GM12878 (cell line): ENCODE results near the gene RARB. TPM values are rescaled to one million over a fixed set of nuclear protein-coding genes. Genes with fewer than 3 reads are reported as not detected.

Source experiments
- ATAC-seq: fragments of 200-7000 bp; cut with Tn5 transposase; 3 replicates; pipeline ENCODE4 v1.9.1; 2020; ENCODE audit warnings: mild to moderate bottlenecking, moderate library complexity
- BruUV-seq: library from RNA; stranded (reverse); fragments of 400-500 nt; replicated peaks from 2 replicates; lab custom pipeline; 2021; lab: Mats Ljungman, UMichigan
- CTCF ChIA-PET: fragments of 300-600 bp; sonication (Branson Sonifier 250); formaldehyde crosslinking; extraction: SDS; loops from one replicate; lab custom pipeline; 2021; ENCODE audit warnings: inconsistent platforms; lab: Yijun Ruan, JAX
- POLR2A ChIA-PET: fragments of 350-600 bp; formaldehyde crosslinking; extraction: SDS; loops from one replicate; lab custom pipeline; 2021; ENCODE audit warnings: inconsistent platforms; lab: Charles Lee
- RAD21 ChIA-PET: fragments of 300-600 bp; sonication (Branson Sonifier 250); formaldehyde crosslinking; loops from one replicate; lab custom pipeline; 2023; ENCODE audit warnings: antibody characterized with exemption; ENCODE audit not compliant: unreplicated experiment; lab: Charles Lee
- SMC1A ChIA-PET: fragments of 300-600 bp; sonication (Branson Sonifier 250); formaldehyde crosslinking; loops from one replicate; lab custom pipeline; 2023; ENCODE audit not compliant: unreplicated experiment, uncharacterized antibody; lab: Charles Lee
- DNase-seq: peaks from one replicate; pipeline ENCODE4 v3.0.0-alpha.2; 2011; ENCODE audit warnings: low read depth, low spot score
- FAIRE-seq: peaks from 3 replicates; lab custom pipeline; 2011; peaks lifted over from hg19 to GRCh38; lab: Jason Lieb, UNC
- H2AFZ ChIP-seq: 2 replicates; pipeline ENCODE4 v1.6.0; 2011; ENCODE audit warnings: low read depth, low read length, control low read depth; ENCODE audit not compliant: control insufficient read depth
- H3K27ac ChIP-seq: 2 replicates; pipeline ENCODE4 v1.5.1; 2011; ENCODE audit warnings: control low read depth; ENCODE audit not compliant: control insufficient read depth, insufficient read depth
- H3K27me3 ChIP-seq, 2 experiments: replicated peaks in 1 of 2; 2 replicates each; pipeline versions ENCODE4 v1.6.0 to v1.6.1; 2011; ENCODE audit warnings: low read length in 1 of 2; ENCODE audit not compliant: control insufficient read depth in 2 of 2, insufficient read depth in 2 of 2
- H3K36me3 ChIP-seq, 2 experiments: 2 replicates each; pipeline ENCODE4 v1.5.1; 2011; ENCODE audit warnings: low read length in 1 of 2; ENCODE audit not compliant: control insufficient read depth in 2 of 2, insufficient read depth in 2 of 2
- H3K4me1 ChIP-seq: 2 replicates; pipeline ENCODE4 v1.6.1; 2011; ENCODE audit warnings: mild to moderate bottlenecking, low read length, moderate library complexity, mixed read lengths; ENCODE audit not compliant: control insufficient read depth, insufficient read depth
- H3K4me2 ChIP-seq: 2 replicates; pipeline ENCODE4 v1.6.0; 2011; ENCODE audit warnings: control low read depth; ENCODE audit not compliant: control insufficient read depth, insufficient read depth
- H3K4me3 ChIP-seq: fragments of 200-600 bp; sonication (generic); 2 replicates; pipeline ENCODE4 v1.5.1; 2016
- H3K79me2 ChIP-seq: 2 replicates; pipeline ENCODE4 v1.6.0; 2011; ENCODE audit warnings: low read length; ENCODE audit not compliant: control insufficient read depth, insufficient read depth
- H3K9ac ChIP-seq: 2 replicates; pipeline ENCODE4 v1.8.0; 2011; ENCODE audit warnings: low read length, control low read depth, mixed read lengths; ENCODE audit not compliant: control insufficient read depth, insufficient read depth
- H3K9me3 ChIP-seq: replicated peaks from 3 replicates; pipeline ENCODE4 v1.5.1; 2011; ENCODE audit warnings: mild to moderate bottlenecking, low read length; ENCODE audit not compliant: control insufficient read depth, insufficient read depth
- H4K20me1 ChIP-seq: 2 replicates; pipeline ENCODE4 v1.6.0; 2011; ENCODE audit not compliant: control insufficient read depth, insufficient read depth
- BRCA1 ChIP-seq: IDR thresholded peaks from 2 replicates; pipeline ENCODE4 v1.6.1; 2011; ENCODE audit warnings: low read depth, low read length, improper control_type of control experiment
- CREB1 ChIP-seq: IDR thresholded peaks from 2 replicates; pipeline ENCODE4 v1.6.1; 2012; ENCODE audit warnings: low read depth, mild to moderate bottlenecking, inconsistent platforms
- GATAD2B ChIP-seq: fragments of 450-650 bp; conservative IDR thresholded peaks from 2 replicates; pipeline ENCODE4 v1.6.1; 2017; ENCODE audit warnings: low read depth, mild to moderate bottlenecking, moderate library complexity
- NFXL1 ChIP-seq: fragments of 450-650 bp; IDR thresholded peaks from 2 replicates; pipeline ENCODE4 v1.6.1; 2017; ENCODE audit warnings: antibody characterized with exemption, mild to moderate bottlenecking, borderline replicate concordance
- POLR2AphosphoS2 ChIP-seq: IDR thresholded peaks from 2 replicates; pipeline ENCODE4 v1.6.1; 2011; ENCODE audit warnings: low read depth, mild to moderate bottlenecking, low read length, improper control_type of control experiment, moderate library complexity
- SUZ12 ChIP-seq: fragments of 200-600 bp; sonication (generic); IDR thresholded peaks from one replicate; pipeline ENCODE4 v1.6.1; 2018; ENCODE audit warnings: antibody characterized with exemption, mild to moderate bottlenecking; ENCODE audit not compliant: unreplicated experiment
- ZNF24 ChIP-seq: fragments of 450-650 bp; IDR thresholded peaks from 2 replicates; pipeline ENCODE4 v1.6.1; 2017; ENCODE audit warnings: antibody characterized with exemption, mild to moderate bottlenecking
- ZNF274 ChIP-seq: IDR thresholded peaks from one replicate; pipeline ENCODE4 v1.8.0; 2011; ENCODE audit not compliant: insufficient read length, insufficient read depth
- WGBS: methylation state at CpG from one replicate; pipeline ENCODE4 v1.1.6; 2016; ENCODE audit warnings: low lambda C conversion rate; ENCODE audit not compliant: insufficient replicate concordance, insufficient coverage; ENCODE audit errors: missing lambda C conversion rate; 5-methylcytosine and 5-hydroxymethylcytosine counted together
- in situ Hi-C: fragments of 300-500 bp; cut with MboI; formaldehyde crosslinking; loops from 9 replicates; pipeline ENCODE4 v1.14.3; 2018; ENCODE audit warnings: mixed read lengths
- intact Hi-C: fragments of 100-400 bp; cut with micrococcal nuclease; formaldehyde crosslinking; loops from one replicate; pipeline ENCODE4 v1.14.2; 2022; ENCODE audit not compliant: unreplicated experiment
- polyA plus RNA-seq, 11 experiments: library from polyadenylated mRNA; depleted of rRNA in 4 of 11; unstranded in 6 of 11; stranded (reverse) in 5 of 11; fragments of >200 nt; fragmentation: Nextera tagmentation in 4 of 11; fragmentation: Illumina TruSeq in 1 of 11; extraction: Ambion mirVana in 4 of 11; extraction: Trizol in 1 of 11; gene quantifications; 1 replicate in 1 of 11; 2 replicates in 10 of 11; pipeline versions ENCODE4 v1.2.1 to v1.2.3, GENCODE V29; 2011 to 2016; ENCODE audit warnings: inconsistent platforms in 2 of 11, missing spikeins in 2 of 11, low read depth in 1 of 11
- total RNA-seq, 4 experiments: library from RNA; depleted of rRNA in 3 of 4; stranded (reverse); fragments of >200 nt in 3 of 4; fragmentation: Illumina TruSeq in 1 of 4; extraction: Trizol in 1 of 4; gene quantifications; 2 replicates each; pipeline versions ENCODE4 v1.2.1 to v1.2.3, GENCODE V29; 2013 to 2021
- TF ChIP-seq, protein P1 (sequence below): fragments of 450-650 bp; IDR thresholded peaks from 2 replicates; pipeline ENCODE4 v1.6.1; 2017; ENCODE audit warnings: borderline replicate concordance
- TF ChIP-seq, protein P2 (sequence below), 3 experiments: IDR thresholded peaks in 2 of 3; conservative IDR thresholded peaks in 1 of 3; 2 replicates each; pipeline ENCODE4 v1.5.1; 2011; ENCODE audit warnings: low read depth in 3 of 3, low read length in 3 of 3, mild to moderate bottlenecking in 3 of 3, control low read depth in 2 of 3, moderate library complexity in 2 of 3, inconsistent platforms in 1 of 3, mixed read lengths in 1 of 3; ENCODE audit not compliant: control insufficient read depth in 2 of 3, insufficient read depth in 1 of 3; ENCODE audit errors: extremely low read depth in 1 of 3
- TF ChIP-seq, protein P3 (sequence below): fragments of 150-350 bp; IDR thresholded peaks from 2 replicates; pipeline ENCODE4 v1.6.1; 2016; ENCODE audit warnings: low read depth, low read length

RARB gene
- total and polyA plus RNA-seq, 10 of the 15 experiments (the other 5 are each of a cell fraction or from before 2014, with no cell fraction given) = 0.05 to 0.06 TPM; not detected in 8

GRCh38 chr3:25621087-25621486 lies 193.0 kb downstream of the RARB start:
- ChIA-PET POLR2A (no interaction called here), RAD21 (no interaction called here), CTCF (interaction anchor here (1.0 kb wide), 1 partner anchor 16 kb away, joined by 3 read pairs; no protein-coding TSS in a partner anchor), SMC1A (interaction anchor here (1.4 kb wide), 1 partner anchor 12 kb away, joined by 3 read pairs; no protein-coding TSS in a partner anchor)
- Histone ChIP-seq H3K9me3 (no peaks in the 10 kb centered on the region), H3K27ac (no peak overlapping the region), H3K9ac (no peak overlapping the region), H2AFZ (no peak overlapping the region), H3K4me1 (no peaks in the 10 kb centered on the region), H4K20me1 (no peaks in the 10 kb centered on the region), H3K36me3 (peaks cover 0 to 11% of the 10 kb centered on the region in 2 experiments), H3K4me3 (no peak overlapping the region), H3K4me2 (no peak overlapping the region), H3K79me2 (no peaks in the 10 kb centered on the region), H3K27me3 (no peaks in the 10 kb centered on the region)
- ATAC-seq (no peak), FAIRE-seq (no peak), DNase-seq (no peak)
- WGBS = 100% methylated on average over 2 of the region's 2 CpGs
- no peak for TF ChIP-seq BRCA1
- TF ChIP-seq, protein P1, sequence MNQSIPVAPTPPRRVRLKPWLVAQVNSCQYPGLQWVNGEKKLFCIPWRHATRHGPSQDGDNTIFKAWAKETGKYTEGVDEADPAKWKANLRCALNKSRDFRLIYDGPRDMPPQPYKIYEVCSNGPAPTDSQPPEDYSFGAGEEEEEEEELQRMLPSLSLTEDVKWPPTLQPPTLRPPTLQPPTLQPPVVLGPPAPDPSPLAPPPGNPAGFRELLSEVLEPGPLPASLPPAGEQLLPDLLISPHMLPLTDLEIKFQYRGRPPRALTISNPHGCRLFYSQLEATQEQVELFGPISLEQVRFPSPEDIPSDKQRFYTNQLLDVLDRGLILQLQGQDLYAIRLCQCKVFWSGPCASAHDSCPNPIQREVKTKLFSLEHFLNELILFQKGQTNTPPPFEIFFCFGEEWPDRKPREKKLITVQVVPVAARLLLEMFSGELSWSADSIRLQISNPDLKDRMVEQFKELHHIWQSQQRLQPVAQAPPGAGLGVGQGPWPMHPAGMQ = no peak
- TF ChIP-seq NFXL1 = no peak
- no peak for TF ChIP-seq GATAD2B
- no peak for TF ChIP-seq ZNF274
- no peak for TF ChIP-seq SUZ12
- TF ChIP-seq CREB1 = no peak
- TF ChIP-seq, protein P2, sequence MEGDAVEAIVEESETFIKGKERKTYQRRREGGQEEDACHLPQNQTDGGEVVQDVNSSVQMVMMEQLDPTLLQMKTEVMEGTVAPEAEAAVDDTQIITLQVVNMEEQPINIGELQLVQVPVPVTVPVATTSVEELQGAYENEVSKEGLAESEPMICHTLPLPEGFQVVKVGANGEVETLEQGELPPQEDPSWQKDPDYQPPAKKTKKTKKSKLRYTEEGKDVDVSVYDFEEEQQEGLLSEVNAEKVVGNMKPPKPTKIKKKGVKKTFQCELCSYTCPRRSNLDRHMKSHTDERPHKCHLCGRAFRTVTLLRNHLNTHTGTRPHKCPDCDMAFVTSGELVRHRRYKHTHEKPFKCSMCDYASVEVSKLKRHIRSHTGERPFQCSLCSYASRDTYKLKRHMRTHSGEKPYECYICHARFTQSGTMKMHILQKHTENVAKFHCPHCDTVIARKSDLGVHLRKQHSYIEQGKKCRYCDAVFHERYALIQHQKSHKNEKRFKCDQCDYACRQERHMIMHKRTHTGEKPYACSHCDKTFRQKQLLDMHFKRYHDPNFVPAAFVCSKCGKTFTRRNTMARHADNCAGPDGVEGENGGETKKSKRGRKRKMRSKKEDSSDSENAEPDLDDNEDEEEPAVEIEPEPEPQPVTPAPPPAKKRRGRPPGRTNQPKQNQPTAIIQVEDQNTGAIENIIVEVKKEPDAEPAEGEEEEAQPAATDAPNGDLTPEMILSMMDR (IDR thresholded peaks at IDR 0.05 in 2 of 3, conservative IDR thresholded peaks at IDR 0.05 in 1 of 3; ENCODE audit: control insufficient read depth in 2 of 3, extremely low read depth in 1 of 3, insufficient read depth in 1 of 3, low read depth in 3 of 3, low read length in 3 of 3) = no peak
- TF ChIP-seq ZNF24 = no peak
- no peak for TF ChIP-seq POLR2AphosphoS2
- TF ChIP-seq, protein P3, sequence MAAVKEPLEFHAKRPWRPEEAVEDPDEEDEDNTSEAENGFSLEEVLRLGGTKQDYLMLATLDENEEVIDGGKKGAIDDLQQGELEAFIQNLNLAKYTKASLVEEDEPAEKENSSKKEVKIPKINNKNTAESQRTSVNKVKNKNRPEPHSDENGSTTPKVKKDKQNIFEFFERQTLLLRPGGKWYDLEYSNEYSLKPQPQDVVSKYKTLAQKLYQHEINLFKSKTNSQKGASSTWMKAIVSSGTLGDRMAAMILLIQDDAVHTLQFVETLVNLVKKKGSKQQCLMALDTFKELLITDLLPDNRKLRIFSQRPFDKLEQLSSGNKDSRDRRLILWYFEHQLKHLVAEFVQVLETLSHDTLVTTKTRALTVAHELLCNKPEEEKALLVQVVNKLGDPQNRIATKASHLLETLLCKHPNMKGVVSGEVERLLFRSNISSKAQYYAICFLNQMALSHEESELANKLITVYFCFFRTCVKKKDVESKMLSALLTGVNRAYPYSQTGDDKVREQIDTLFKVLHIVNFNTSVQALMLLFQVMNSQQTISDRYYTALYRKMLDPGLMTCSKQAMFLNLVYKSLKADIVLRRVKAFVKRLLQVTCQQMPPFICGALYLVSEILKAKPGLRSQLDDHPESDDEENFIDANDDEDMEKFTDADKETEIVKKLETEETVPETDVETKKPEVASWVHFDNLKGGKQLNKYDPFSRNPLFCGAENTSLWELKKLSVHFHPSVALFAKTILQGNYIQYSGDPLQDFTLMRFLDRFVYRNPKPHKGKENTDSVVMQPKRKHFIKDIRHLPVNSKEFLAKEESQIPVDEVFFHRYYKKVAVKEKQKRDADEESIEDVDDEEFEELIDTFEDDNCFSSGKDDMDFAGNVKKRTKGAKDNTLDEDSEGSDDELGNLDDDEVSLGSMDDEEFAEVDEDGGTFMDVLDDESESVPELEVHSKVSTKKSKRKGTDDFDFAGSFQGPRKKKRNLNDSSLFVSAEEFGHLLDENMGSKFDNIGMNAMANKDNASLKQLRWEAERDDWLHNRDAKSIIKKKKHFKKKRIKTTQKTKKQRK = no peak
- in situ Hi-C loops = no loop called here
- intact Hi-C loops = no loop called here
- no TSS peak for BruUV-seq
